Erythroblast (primary cell): ENCODE results near the gene SBNO2.

ENCODE experiments used
- DNase-seq, 2 experiments: peaks; one replicate each; lab custom pipeline; 2025; lab: John Stamatoyannopoulos, UW
- GATA1 ChIP-seq: IDR thresholded peaks from 2 replicates; pipeline ENCODE4 v1.6.1; 2011; ENCODE audit warnings: low read depth, mild to moderate bottlenecking, control low read depth, low read length, moderate library complexity
- POLR2A ChIP-seq: IDR thresholded peaks from 2 replicates; pipeline ENCODE4 v1.6.1; 2011; ENCODE audit warnings: mild to moderate bottlenecking, low read length

SBNO2 gene, protein sequence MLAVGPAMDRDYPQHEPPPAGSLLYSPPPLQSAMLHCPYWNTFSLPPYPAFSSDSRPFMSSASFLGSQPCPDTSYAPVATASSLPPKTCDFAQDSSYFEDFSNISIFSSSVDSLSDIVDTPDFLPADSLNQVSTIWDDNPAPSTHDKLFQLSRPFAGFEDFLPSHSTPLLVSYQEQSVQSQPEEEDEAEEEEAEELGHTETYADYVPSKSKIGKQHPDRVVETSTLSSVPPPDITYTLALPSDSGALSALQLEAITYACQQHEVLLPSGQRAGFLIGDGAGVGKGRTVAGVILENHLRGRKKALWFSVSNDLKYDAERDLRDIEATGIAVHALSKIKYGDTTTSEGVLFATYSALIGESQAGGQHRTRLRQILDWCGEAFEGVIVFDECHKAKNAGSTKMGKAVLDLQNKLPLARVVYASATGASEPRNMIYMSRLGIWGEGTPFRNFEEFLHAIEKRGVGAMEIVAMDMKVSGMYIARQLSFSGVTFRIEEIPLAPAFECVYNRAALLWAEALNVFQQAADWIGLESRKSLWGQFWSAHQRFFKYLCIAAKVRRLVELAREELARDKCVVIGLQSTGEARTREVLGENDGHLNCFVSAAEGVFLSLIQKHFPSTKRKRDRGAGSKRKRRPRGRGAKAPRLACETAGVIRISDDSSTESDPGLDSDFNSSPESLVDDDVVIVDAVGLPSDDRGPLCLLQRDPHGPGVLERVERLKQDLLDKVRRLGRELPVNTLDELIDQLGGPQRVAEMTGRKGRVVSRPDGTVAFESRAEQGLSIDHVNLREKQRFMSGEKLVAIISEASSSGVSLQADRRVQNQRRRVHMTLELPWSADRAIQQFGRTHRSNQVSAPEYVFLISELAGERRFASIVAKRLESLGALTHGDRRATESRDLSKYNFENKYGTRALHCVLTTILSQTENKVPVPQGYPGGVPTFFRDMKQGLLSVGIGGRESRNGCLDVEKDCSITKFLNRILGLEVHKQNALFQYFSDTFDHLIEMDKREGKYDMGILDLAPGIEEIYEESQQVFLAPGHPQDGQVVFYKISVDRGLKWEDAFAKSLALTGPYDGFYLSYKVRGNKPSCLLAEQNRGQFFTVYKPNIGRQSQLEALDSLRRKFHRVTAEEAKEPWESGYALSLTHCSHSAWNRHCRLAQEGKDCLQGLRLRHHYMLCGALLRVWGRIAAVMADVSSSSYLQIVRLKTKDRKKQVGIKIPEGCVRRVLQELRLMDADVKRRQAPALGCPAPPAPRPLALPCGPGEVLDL (N-terminal part only)

DNA sequence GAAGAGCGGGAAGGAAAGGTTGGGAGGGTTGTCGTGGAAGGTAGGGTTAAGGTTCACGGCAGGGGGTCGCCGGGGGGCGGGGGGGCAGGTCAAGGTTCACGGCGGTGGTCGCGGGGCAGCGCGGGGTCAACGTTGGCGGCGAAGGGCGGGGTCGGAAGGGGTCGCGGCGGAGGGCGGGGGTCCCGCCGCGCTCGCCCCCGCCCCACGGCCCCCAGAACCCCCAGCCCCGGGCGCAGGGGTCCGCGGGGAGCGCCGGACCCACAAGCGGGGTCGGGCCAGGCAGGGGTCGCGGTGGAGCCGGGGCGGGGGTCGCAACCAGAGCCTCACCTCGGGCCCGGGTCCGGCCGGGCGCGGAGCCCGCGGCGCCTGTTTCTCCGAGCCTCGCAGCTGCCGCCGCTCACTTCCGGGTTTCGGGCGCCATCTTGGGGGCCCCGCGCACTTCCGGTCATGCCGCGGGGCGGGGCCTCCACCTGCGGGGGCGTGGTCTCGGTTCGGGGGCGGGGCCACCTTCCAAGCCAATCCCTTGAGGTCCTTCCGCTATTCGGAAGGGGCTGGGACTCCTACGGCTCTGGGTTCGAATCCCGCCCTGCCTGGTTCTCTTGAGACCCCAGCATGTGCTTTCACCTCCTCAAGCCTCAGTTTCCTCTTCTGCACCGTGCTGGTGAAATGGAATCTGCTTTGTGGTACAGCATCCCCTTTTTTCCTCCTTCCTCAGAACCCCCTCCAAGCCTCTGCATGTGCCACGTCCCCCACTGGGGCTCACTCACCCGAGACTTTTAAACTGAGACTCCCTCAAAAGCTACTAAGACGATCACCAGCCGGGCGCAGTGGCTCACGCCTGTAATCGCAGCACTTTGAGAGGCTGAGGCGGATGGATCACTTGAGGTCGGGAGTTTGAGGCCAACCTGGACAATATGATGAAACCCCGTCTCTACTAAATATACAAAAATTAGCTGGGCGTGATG, at the start of gene SBNO2:
TSS of gene SBNO2 (minus strand) at position 424 of the 965 bp plus-strand sequence. CDS start 19,992 bp downstream, outside the sequence.
- TF ChIP-seq GATA1 (no peak), POLR2A (peak; percentile 71)
- peak; percentile 91 to 96 for DNase-seq

DNA sequence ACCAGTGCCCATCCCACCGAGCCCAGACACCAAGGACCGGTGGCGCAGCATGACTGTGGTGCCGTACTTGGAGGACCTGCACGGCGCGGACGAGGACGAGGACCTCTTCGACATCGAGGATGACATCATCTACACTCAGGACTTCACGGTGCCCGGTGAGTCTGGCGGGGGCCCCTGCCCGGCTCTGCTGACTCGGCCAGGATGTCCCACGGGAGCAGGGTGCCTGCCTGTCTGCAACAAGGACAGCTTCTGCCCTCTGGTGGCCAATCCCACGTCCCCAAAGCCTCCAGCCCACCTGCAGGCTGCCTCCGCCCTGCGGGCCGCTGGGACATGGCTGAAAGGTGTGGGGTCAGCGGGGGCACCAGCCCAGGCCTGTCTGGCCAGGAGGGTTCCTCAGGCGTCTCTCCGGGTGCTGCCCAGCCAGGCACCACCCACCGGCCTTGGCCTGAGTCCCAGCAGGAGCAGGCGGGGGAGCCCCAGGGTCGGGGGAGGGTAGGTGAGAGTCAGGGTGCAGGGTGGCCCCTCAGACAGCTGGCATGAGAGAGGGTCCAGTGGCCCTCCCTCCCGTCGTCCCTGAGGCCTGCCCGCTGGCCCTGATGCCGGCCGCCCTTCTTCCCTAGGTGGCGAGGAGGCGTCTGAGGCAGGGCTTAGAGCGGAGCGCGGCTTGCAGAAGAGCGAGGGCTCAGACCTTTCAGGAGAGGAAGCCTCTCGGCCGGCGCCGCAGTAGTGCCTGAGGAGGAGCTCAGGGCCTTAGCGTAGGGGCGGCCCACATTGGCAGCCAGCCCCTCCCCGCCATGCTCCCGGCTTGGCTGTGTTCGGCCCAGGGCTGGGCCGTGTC, 49.2 kb upstream of the SBNO2 start:
- TF ChIP-seq GATA1 (no peak), POLR2A (no peak)
- peak; percentile 43 to 59 for DNase-seq

DNA sequence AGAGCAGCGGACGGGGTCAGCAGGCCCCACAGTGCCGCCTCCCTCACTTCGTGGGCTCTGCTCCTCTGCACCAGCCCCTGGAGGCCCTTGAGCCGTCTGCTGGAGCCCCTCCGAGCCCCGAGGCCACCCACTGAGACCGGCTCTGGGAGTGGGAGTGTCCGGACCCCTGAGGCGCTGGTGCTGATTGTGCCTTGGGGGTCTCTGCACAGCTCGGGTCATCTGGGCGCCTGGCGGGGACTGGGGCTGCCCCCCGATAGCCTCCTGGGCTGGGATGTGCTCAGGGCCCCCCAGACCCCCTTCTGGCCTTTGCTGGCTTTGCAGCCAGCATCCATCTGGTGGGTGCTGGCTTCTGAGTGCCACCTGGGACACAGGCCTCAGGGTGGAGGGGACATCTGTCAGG, 48.3 kb upstream of the SBNO2 start:
- TF ChIP-seq POLR2A (no peak), GATA1 (no peak)
- no peak for DNase-seq

DNA sequence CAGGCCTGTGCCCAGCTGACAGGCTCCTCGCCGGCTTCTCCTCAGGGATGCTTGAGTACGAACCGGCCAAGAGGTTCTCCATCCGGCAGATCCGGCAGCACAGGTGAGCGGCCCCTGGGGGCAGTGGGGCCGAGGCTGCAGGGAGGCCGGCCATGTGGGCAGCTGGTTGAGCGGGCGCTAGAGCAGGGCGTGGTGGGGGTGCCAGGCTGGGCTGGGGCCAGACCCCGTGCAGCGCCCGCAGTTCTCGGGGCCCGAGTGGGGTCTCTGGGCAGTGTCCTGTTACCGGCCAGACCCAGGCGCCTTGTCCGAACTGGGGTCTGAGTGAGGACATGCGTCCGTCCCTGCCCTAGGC, 47.8 kb upstream of the SBNO2 start:
- no peak for TF ChIP-seq POLR2A
- TF ChIP-seq GATA1: no peak

DNA sequence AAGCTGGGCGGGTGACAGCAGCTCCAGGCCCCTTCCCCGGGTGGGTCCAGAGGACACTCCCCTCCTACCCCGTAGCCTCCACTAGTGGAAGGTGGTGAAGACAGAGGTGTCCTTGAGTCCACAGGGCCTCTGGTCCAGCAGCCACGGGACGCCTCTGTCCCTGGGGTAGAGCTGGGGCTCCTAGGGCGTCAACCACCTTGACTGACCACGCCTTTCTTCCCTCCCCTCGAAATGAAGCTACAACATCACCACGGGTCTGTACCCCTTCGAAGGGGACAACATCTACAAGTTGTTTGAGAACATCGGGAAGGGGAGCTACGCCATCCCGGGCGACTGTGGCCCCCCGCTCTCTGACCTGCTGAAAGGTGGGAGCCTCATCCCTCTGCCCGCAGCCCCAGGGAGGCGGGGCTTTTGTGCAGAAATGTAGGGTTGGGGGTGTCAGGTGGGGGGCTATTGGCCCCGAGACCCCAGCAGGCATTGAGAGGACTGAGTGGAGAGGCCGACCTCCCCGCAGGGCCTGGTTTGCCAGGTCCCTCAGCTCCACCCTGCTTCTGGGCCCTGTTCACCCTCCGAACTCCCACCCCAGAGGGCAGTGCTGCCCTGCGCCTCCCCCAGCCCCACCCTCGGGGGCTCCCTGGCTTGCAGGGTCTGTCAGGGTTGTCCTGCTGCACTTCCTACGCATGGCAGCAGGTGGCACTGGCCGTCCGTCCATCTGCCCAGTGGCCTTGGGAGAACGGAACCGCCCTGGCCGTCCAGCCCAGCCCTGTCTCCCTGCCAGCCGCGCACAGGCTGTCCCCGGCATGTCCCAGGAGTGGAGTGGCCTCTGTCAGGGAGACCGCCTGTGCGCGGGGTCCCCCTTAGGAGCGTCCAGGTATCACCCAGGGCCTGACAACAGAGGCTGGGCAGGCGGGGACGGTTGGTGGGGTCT, 47.2 kb upstream of the SBNO2 start:
- TF ChIP-seq POLR2A (no peak), GATA1 (no peak)
- DNase-seq: peak; percentile 40 to 47

More for the DNA sequence above, 47.8 kb upstream of the SBNO2 start:
- no peak for DNase-seq

DNA sequence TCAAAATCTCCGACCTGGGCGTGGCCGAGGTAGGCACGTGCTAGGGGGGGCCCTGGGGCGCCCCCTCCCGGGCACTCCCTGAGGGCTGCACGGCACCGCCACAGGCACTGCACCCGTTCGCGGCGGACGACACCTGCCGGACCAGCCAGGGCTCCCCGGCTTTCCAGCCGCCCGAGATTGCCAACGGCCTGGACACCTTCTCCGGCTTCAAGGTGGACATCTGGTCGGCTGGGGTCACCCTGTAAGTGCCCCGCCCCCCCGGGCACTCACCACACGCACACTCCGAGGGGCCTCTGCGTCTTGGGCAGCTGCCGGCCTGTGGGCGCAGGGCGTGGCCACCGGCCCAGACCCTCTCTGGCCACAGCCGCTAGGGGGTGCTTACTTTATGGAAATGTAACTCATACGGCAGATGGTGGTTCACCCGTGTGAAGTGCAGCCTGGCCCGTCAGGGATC, 46.4 kb upstream of the SBNO2 start:
- TF ChIP-seq POLR2A (no peak), GATA1 (no peak)
- DNase-seq: no peak

DNA sequence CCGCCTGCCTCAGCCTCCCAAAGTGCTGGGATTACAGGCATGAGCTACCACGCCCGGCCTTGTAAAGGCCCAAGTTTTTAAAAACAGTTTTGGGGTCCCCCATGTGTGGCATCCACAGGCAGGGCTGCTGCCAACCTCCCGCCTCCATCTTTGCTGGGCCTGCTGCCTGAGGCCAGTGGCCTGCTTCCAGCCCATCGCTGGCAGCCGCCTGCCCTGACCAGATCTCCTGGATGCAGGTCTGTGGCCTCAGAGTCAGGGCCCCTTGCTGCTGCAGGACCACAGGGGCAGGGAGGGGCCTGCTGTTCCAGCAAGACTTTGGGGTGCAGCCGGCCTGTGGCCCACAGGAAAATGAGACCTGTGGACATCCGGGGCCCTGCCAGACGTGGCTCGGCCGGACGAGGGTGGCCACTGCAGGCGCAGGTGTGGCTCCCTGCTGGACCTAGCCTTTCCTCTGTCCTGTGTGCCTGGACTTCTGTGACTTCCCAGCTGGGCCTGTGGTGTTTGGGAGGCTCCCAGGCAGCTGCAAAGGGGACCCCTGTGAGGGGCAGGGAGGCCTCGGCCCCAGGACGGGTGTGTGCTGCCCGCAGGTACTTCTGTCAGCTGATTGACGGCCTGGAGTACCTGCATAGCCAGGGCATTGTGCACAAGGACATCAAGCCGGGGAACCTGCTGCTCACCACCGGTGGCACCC, 45.9 kb upstream of the SBNO2 start:
- TF ChIP-seq POLR2A (no peak), GATA1 (no peak)
- no peak for DNase-seq

DNA sequence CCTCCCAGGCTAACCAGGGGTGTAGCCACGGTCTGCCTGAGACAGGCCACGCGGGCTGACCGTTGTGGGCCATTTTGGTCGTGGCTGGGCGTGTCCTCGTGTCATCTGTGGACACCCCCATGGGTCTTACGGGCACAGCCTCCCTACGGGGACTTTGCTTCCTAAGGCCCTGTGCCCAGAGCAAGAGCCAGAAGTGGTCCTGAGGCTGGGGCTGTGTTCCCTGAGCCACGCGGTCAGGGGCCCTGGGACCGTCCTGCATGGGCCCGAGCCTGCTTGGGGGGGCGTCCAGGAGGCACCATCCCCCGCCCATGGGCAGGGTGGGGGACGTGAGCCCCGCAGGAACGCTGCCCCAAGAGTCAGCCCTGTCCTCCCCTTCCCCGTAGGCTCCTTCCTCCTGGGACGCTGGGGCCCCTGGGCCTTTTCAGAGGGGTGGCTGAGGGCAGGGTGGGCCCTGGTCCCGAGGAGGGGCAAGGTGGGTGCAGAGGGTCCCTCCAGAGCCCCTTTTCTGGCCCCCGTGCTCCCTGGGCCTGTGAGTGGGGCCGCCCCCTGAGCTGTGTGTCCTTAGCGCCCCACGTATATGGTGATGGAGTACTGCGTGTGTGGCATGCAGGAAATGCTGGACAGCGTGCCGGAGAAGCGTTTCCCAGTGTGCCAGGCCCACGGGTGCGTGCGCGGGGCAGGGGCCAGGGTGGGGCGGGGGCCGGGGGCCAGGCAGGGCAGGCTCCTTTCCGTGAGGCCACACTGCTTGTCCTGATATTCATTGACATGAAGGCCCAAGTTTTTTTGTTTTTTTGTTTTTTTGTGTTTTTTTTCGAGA, 44.9 kb upstream of the SBNO2 start:
- DNase-seq: no peak
- TF ChIP-seq POLR2A (no peak), GATA1 (no peak)

DNA sequence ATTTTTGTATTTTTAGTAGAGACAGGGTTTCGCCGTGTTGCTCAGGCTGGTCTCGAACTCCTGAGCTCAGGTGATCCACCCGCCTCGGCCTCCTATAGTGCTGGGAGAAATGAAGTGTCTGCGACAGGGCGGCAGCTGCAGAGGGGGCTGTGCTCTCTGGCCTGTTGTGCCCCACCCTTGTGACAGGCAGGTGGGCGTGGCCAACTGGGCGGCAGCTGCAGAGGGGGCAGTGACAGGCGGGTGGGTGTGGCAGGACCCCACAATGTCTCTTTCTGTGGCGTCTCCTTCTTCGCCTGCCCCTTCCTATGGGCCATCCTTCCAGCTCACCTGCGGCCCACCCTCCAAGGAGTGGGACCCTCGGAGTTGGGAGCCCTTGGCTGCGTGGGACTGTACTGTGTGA, 43.3 kb upstream of the SBNO2 start:
- TF ChIP-seq POLR2A: no peak
- no peak for TF ChIP-seq GATA1

More for the DNA sequence above, 43.3 kb upstream of the SBNO2 start:
- no peak for DNase-seq
